SW 1271 (cell line): Measurements from ENCODE around the gene FLT3LG.

ENCODE experiments used
- DNase-seq, 2 experiments: peaks; one replicate each; lab custom pipeline; 2025; lab: John Stamatoyannopoulos, UW

Gene FLT3LG, protein sequence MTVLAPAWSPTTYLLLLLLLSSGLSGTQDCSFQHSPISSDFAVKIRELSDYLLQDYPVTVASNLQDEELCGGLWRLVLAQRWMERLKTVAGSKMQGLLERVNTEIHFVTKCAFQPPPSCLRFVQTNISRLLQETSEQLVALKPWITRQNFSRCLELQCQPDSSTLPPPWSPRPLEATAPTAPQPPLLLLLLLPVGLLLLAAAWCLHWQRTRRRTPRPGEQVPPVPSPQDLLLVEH

GRCh38 chr19:49473868-49474541 lies at the start of gene FLT3LG:
TSS of gene FLT3LG (plus strand) at chr19:49474215. CDS start at chr19:49474640, 425 bp downstream.
- peak in 1 of 2 experiments; percentile 61 for DNase-seq

GRCh38 chr19:49425178-49425577 lies 48.8 kb upstream of the FLT3LG start, which contains the start of gene GFY:
TSS of gene GFY (plus strand) at chr19:49425388. CDS start at chr19:49426431, 1,043 bp downstream.
- no peak for DNase-seq

GRCh38 chr19:49425922-49426592 lies 48.0 kb upstream of the FLT3LG start:
- DNase-seq, result no peak

- DNase-seq, result no peak
Observed at GRCh38 chr19:49427339-49427738, 46.7 kb upstream of the FLT3LG start.

GRCh38 chr19:49427855-49428546 lies 46.0 kb upstream of the FLT3LG start:
- DNase-seq, result no peak

DNA sequence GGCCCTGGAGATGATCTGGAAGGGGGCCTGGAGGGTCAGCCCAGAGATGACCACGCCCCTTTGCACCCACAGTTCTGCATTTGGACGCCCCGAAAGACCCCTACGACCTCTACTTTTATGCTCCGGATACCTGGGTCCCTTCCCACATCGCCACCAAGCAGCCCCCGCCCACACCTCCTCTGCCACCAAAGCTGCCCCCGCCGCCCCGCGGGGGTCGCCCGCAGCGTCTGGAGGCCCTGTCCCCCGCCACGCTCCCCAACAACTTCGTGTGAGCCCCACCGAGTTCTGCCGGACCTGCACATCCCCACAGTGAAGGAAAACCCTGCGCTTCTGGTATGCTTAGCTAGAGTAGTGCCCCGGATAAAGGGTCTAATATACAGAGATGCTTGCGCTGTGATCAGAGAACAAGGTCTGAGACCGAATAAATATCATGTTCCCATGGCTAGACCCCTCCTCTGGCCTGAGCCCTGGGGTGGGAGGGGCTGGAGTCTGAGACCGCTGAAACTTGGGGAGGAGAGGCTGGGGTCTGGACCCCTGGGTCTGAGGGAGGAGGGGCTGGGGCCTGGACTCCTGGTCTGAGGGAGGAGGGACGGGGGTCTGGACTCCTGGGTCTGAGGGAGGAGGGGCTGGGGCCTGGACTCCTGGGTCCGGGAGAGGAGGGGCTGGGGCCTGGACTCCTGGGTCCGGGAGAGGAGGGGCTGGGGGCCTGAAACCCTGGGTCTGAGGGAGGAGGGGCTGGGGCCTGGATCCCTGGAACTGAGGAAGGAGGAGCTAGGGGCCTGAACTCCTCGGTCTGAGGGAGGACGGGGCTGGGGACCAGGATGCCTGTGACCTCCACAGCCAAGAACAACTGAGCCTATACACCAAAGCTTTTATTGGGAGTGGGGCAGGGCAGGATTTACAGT lies 45.2 kb upstream of the FLT3LG start:
- no peak for DNase-seq

DNA sequence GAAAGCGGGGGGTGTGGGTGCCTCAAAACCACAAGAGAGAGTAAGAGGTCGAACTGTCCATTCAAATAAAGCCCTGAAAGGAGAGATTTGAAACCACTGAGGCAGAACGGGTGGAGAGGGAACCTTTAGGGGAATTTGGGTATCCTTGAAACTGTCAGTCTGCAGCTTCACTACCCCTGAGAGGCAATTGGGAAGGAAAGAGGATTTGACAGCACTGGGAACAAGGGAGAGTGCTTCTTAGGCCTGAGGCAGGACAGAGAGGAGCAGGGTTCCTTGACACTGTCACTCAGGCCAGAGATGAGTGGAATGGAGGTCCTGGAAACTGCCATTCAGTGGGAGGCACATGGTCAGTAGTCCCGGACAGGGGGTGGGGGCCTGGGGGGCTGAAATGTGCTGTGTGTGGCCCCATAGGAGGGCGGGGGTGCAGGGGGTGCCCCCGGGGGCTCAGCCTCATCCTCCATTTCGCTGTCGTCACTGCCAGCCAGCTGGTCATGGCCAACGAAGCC lies 43.8 kb upstream of the FLT3LG start:
- no peak for DNase-seq

DNA sequence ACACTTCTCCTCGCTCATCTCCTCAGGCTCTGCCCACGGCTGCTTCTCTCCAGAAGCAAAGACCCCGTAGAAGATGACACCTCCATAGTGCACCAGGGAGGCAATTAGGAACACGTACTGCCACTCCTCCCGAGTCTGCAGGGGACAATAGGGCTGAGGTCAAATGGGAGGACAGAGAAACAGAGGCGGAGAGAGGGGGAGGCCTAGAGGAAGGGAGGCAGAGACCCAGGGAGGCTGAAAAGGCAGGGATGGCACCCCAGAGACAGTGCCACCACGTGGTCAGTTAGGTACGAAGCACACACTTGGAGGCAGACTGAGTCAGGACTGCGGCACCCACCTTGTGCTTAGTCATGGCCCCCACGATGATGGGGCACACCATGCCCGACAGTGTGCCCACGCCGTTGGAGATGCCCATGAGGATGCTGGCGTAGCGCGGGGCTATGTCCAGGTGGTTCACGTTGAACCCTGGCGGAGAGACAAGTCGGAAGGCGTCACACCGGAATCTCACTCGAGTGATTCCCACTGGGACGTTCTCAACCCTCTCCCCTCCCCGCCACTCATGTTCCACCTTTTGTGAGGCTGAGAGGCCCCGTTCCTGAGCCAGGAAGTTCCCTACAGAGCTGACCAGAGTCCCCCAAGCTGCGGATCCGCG lies 43.2 kb upstream of the FLT3LG start:
- no peak for DNase-seq

- no peak for DNase-seq
Observed at GRCh38 chr19:49431330-49431749, 42.7 kb upstream of the FLT3LG start.

DNA sequence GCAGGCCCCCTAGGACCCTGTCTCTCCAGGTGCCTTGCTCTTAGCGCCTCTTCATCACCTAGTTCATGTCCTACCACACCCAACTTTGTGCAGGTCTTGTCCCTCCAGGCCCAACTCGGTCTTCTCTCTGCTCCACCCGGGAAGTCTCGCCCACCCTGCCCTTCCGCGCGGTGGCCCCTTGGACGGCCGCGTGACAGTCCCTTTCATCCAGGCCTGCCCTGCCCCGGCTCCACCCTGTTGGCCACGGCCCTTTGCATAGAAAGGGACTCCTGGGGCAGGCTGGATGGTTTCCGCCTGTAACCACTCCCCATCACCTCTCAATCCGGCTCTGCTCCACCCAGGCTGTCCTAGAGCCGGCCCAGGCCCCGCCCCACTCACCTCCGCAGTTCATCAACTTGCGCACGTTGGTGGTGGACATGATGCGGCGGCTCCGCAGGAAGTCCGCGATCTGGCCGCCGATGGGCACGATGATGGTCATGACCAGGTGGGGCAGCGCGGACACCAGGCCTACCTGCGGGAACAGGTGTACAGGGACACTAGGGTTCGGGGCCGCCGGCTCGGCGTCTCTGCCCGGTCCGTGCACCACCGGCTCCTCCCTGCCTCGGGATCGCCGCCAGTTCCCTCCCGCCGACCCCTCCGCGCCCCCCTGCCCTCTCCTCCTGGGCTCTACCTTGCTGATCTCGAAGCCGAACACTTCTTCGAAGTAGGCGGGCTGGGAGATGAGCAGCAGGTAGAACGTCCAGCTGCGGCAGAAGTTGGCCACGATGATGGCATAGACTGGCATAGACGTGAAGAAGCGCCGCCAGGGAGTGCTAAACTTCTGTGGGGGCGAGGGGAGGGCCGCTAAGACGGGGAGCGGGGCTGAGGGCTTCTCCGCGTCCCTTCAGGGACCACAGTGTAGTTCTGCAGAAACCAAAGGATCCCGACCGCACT lies 41.6 kb upstream of the FLT3LG start:
- no peak for DNase-seq

GRCh38 chr19:49433240-49433901 lies 40.6 kb upstream of the FLT3LG start:
- no peak for DNase-seq

DNA sequence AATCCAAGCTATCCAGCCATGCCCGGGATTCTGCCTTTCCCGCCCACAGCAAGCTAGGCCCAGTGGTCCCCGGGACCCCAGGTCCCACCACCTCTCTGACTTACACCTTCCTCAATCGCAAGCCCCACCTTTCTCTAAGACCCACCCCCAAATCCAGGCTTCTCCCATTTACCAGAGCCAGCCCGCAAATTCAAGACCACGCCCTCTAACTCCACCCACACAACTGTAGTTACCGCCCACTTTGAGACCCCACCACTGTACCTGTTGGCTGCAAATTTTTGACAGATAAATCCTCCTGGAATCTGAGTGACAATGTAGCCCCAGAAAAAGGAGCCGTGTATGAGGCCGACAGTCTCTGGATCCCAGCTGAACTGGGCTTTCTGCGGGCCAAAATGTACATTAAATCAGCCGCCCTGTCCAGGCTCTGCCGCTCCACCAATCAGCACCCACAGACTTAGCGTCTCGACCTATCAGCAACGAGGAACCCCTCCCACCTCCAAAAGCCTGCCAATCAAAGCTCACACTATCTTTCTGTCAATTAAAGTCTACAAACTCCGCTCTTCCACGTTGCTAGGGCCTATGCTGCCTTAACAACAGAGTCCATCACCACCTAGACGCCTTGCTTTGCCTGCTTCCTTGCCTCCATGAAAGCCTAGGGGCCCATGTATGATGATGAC lies 39.0 kb upstream of the FLT3LG start:
- no peak for DNase-seq

- no peak for DNase-seq
Observed at GRCh38 chr19:49435670-49436069, 38.3 kb upstream of the FLT3LG start.

GRCh38 chr19:49436381-49437017 lies 37.5 kb upstream of the FLT3LG start:
- peak in 1 of 2 experiments; percentile 15 for DNase-seq

DNA sequence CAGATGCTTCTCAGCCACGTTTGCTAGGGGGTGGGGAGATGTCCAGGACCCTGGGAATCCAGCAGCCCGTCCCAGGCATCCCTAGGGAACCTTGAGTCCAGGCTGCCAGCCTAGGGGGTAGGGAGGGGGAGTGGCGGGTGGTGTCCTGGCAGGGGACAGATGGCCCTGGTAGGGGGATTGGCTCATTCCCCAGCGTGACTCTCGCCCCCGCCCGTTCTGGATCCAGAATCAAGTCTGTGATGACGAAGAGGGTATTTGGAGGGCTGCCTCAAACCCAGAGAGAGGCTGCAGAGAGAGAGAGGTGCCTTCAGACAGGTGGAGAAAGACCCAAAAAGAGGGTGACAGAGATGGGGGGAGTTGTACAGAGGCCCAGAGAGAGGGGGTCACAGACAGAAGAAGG lies 36.8 kb upstream of the FLT3LG start:
- DNase-seq, result no peak

- DNase-seq, result no peak
Observed at GRCh38 chr19:49438261-49438660, 35.8 kb upstream of the FLT3LG start.

- DNase-seq, result no peak
Observed at GRCh38 chr19:49439836-49440235, 34.2 kb upstream of the FLT3LG start.
